ENCODE data around the gene PLEKHA6. TPM values are rescaled to one million over a fixed set of nuclear protein-coding genes. Genes with fewer than 3 reads are reported as not detected.

Gene PLEKHA6
- total and polyA plus RNA-seq, 2 of the 4 experiments (the other 2 are of a cell fraction), result 8.2 to 19.9 TPM

- in situ Hi-C loops (cut with MboI; ENCODE audit: low sequenced_read_pairs) (no loop called here), intact Hi-C loops (cut with micrococcal nuclease) (no loop called here), dilution Hi-C loops (cut with HindIII; ENCODE audit: low sequenced_read_pairs, unreplicated experiment) (no loop called here)
- Histone ChIP-seq H3K18ac (ENCODE audit: low read depth, low read length) (peak overlapping the region; percentile 21; the same call in 1 of the 2 replicates), H4K91ac (ENCODE audit: insufficient read depth, low read depth, low read length) (peak overlapping the region; percentile 39; the same call in 1 of the 2 replicates), H3K23ac (ENCODE audit: low read depth, low read length) (peak overlapping the region; percentile 49; the same call in 1 of the 2 replicates), H3K4me3 (ENCODE audit: insufficient read depth, low read depth, low read length) (no peak overlapping the region), H2AK5ac (ENCODE audit: low read depth, low read length) (peak overlapping the region; percentile 41; the same call in 1 of the 2 replicates), H2BK20ac (ENCODE audit: low read depth, low read length) (peak overlapping the region; percentile 99), H3K9ac (ENCODE audit: low read depth, low read length) (no peak overlapping the region), H3K9me1 (ENCODE audit: insufficient read depth, low read length) (peaks cover 27% of the 10 kb centered on the region), H4K20me1 (ENCODE audit: insufficient read depth, low read length) (no peaks in the 10 kb centered on the region), H2BK5ac (ENCODE audit: low read depth, low read length, poor library complexity, severe bottlenecking) (peak overlapping the region; percentile 70), H2BK15ac (ENCODE audit: low read depth, low read length) (peak overlapping the region; percentile 69; the same call in 2 of the 3 replicates), H2AK9ac (replicated peaks; ENCODE audit: low read depth, low read length, poor library complexity) (peak overlapping the region; percentile 10), H3K27ac (ENCODE audit: insufficient read depth, low read length) (no peak overlapping the region; the same call in none of the 2 replicates), H3K4me1 (ENCODE audit: control insufficient read depth, insufficient read depth, low read length) (peaks cover 41% of the 10 kb centered on the region), H3K27me3 (ENCODE audit: control insufficient read depth, insufficient read depth, low read length) (no peaks in the 10 kb centered on the region), H4K5ac (ENCODE audit: low read depth, low read length) (peak overlapping the region; percentile 3; the same call in 1 of the 2 replicates), H2BK120ac (ENCODE audit: low read depth, low read length) (peak overlapping the region; percentile 88), H3K36me3 (ENCODE audit: control insufficient read depth, insufficient read depth, low read length) (no peaks in the 10 kb centered on the region), H2AFZ (replicated peaks; ENCODE audit: low read length, poor library complexity) (peak overlapping the region; percentile 59), H4K8ac (ENCODE audit: low read depth in 2 of 2, low read length in 2 of 2) (peak overlapping the region in 1 of 2 experiments; percentile 63; a peak in 2 of 4 replicates), H3K9me3 (ENCODE audit: control insufficient read depth, insufficient read depth, low read length) (no peaks in the 10 kb centered on the region), H3K56ac (ENCODE audit: extremely low read depth, insufficient read depth, low read length) (no peak overlapping the region), H3K4me2 (ENCODE audit: low read depth, low read length) (no peak overlapping the region), H3K79me1 (ENCODE audit: low read depth in 1 of 2, low read length in 2 of 2) (peaks cover 0 to 9% of the 10 kb centered on the region in 2 experiments; a peak in 2 of 4 replicates), H3K4ac (ENCODE audit: low read depth, low read length) (peak overlapping the region; percentile 77), H3K14ac (replicated peaks; ENCODE audit: low read depth, low read length) (peak overlapping the region; percentile 79)
- ChIA-PET POLR2A (ENCODE audit: unreplicated experiment) (interaction anchor here (1.1 kb wide), 1 partner anchor 17 kb away, joined by 3 read pairs; no protein-coding TSS in a partner anchor), CTCF (interaction anchor here (0.8 to 2.3 kb wide), 3 partner anchors 30 to 110 kb away, joined by 3 to 6 read pairs (median 3); partner anchors contain the start of genes GOLT1A and PLEKHA6)
- no TSS peak for BruUV-seq (replicated peaks)
- TF ChIP-seq USF2 (IDR thresholded peaks at IDR 0.05; ENCODE audit: low read depth, low read length) (0 out of 2 replicates have a peak, but pooled peaks have one; percentile 23), CEBPB (IDR thresholded peaks at IDR 0.05; ENCODE audit: low read depth, low read length) (no peak), BHLHE40 (IDR thresholded peaks at IDR 0.05; ENCODE audit: low read depth, low read length) (peak; percentile 72), CHD1 (IDR thresholded peaks at IDR 0.05; ENCODE audit: low read depth, low read length) (no peak), FOS (IDR thresholded peaks at IDR 0.05; ENCODE audit: low read depth, low read length) (peak; percentile 68; the same call in 1 of the 2 replicates)
- DNase-seq (peak; percentile 88), ATAC-seq (ENCODE audit: low read depth) (peak; percentile 19)
- 40% methylated on average over 1 of the region's 2 CpGs; no CpG with 5 or more reads in 1 of the 2 experiments for WGBS, 2 experiments (ENCODE audit: extremely low coverage in 2 of 2, insufficient read length in 1 of 2)
Observed at GRCh38 chr1:204323887-204324286, 35.8 kb downstream of the PLEKHA6 start.

Measured in IMR-90 (cell line).